GM10266 (cell line): Measurements from ENCODE around the gene KAT6B.

Source experiments
- DNase-seq: peaks from one replicate; pipeline ENCODE4 v3.0.0; 2012; ENCODE audit errors: extremely low spot score
- TF ChIP-seq, protein P1 (sequence below): IDR thresholded peaks from 2 replicates; pipeline ENCODE4 v1.5.1; 2012; ENCODE audit warnings: mild to moderate bottlenecking, low read depth; ENCODE audit not compliant: control insufficient read depth, insufficient read depth; ENCODE audit errors: missing control alignments

Gene KAT6B

DNA sequence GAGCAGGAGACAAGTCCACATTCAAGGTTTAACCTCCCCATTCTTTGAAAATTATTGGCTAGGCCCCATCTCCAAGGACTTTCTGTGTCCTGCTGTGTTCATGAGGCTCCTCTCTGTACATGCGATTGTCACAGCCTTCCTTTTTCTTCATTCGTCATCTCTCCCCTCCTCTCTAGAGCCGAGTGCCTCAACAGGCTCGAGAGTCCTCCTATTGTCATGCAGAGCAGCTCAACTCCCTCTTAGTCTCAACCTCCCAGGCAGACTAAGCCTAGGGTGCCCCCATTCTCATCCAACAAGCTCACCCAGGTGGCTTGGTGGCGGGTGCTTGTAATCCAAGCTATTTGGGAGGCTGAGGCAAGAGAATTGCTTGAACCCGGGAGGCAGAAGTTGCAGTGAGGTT, 249.9 kb downstream of the KAT6B start:
- TF ChIP-seq, protein P1, sequence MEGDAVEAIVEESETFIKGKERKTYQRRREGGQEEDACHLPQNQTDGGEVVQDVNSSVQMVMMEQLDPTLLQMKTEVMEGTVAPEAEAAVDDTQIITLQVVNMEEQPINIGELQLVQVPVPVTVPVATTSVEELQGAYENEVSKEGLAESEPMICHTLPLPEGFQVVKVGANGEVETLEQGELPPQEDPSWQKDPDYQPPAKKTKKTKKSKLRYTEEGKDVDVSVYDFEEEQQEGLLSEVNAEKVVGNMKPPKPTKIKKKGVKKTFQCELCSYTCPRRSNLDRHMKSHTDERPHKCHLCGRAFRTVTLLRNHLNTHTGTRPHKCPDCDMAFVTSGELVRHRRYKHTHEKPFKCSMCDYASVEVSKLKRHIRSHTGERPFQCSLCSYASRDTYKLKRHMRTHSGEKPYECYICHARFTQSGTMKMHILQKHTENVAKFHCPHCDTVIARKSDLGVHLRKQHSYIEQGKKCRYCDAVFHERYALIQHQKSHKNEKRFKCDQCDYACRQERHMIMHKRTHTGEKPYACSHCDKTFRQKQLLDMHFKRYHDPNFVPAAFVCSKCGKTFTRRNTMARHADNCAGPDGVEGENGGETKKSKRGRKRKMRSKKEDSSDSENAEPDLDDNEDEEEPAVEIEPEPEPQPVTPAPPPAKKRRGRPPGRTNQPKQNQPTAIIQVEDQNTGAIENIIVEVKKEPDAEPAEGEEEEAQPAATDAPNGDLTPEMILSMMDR, result no peak
- no peak for DNase-seq

DNA sequence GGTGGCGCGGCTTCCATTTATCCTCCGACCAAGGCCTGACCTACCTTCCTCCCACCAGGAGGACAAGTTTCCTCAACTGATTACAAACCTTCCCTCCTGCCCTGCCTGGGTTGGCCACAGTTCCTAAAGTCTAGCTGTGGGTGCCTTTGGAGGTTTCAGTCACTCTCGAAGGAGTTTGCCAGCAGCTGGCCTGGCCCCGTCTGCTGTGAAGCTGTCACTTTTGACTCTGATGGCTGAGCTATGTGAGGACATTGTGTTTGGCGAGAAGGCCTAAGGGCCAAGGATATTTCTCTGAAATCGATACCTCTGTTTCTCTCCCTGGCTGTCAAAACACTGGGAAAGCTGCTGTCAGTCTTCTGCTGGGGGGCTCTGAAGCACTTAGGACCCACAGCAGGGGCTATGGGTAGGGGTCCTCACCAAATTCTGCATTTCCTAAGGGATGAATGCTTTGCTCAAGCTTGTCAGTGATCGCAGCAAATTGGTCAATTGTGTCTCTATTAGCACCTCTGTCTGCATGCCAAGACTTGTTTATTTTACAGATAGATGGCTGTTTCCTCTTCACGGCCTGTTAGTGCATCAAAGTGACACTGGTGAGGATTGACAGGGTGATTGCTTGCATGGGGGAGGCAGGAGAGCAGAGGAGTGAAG, 253.2 kb downstream of the KAT6B start:
- DNase-seq, result no peak
- TF ChIP-seq, protein P1, result no peak

DNA sequence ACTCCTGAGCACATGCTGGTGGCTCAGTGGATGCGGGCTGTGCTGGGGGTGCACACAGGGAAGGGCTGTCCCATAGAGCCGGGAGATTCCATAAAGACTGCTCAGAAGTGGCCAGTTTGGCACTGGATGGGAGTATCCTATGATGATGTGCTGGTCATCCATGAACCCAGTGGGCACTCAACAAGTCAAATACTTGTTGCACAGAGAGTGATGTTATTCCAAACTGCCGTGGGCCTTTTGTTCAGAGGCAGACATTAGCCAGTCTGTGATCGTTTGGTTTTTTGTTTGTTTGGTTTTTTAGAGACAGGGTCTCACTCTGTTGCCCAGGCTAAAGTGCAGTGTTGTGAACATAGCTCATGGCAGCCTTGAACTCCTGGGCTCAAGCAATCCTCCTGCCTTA, 254.2 kb downstream of the KAT6B start:
- DNase-seq, result no peak
- TF ChIP-seq, protein P1, result no peak

DNA sequence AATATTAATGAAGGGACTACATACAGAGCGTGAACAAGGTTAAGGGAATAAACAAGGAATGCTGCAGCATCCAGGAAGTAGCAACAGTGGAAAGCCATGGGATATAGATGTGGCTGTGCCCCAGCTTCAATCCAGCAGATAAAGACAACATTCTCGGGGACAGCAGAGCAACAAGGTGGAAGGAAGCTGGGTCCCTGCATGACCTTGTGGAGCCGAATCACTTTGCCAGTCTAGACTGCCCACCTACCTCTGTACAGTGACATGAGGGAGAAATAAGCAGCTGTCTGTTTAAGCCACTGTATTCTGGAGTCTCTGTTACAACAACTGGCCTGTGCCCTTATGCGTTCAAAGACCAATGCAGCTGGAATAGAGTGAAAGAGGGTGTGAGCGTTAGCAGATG, 255.0 kb downstream of the KAT6B start:
- no peak for DNase-seq
- TF ChIP-seq, protein P1, result no peak
